GM10266 (cell line): ENCODE measurements around the gene SLC50A1.

ENCODE experiments used
- DNase-seq: peaks from one replicate; pipeline ENCODE4 v3.0.0; 2012; ENCODE audit errors: extremely low spot score
- CTCF ChIP-seq: IDR thresholded peaks from 2 replicates; pipeline ENCODE4 v1.5.1; 2012; ENCODE audit warnings: mild to moderate bottlenecking, low read depth; ENCODE audit not compliant: control insufficient read depth, insufficient read depth; ENCODE audit errors: missing control alignments

Gene SLC50A1

GRCh38 chr1:155126556-155127104 is 9.0 kb upstream of the SLC50A1 start:
- no peak for DNase-seq
- no peak for TF ChIP-seq CTCF

GRCh38 chr1:155127105-155127966 is 8.3 kb upstream of the SLC50A1 start, which contains the start of gene EFNA1:
Gene EFNA1, plus strand, starts transcription at chr1:155127876. Its CDS starts 102 bp downstream, at chr1:155127978.
- TF ChIP-seq CTCF: no peak
- no peak for DNase-seq

- no peak for TF ChIP-seq CTCF
- DNase-seq: no peak
Observed at GRCh38 chr1:155127967-155128754, 7.5 kb upstream of the SLC50A1 start.

GRCh38 chr1:155128755-155129473 is 6.7 kb upstream of the SLC50A1 start:
- no peak for DNase-seq
- no peak for TF ChIP-seq CTCF

GRCh38 chr1:155130272-155131006 is 5.2 kb upstream of the SLC50A1 start:
- no peak for DNase-seq
- TF ChIP-seq CTCF: no peak

- no peak for TF ChIP-seq CTCF
- DNase-seq: no peak
Observed at GRCh38 chr1:155131285-155131684, 4.4 kb upstream of the SLC50A1 start.
